ENCODE data around the gene ABCC4.

Gene ABCC4

GRCh38 chr13:94988654-94989053 lies 312.6 kb downstream of the ABCC4 start:
- no peak overlapping the region for H3K4me3 ChIP-seq (ENCODE audit: low read depth, low read length)
- no peak for DNase-seq (ENCODE audit: low read depth, low spot score)
- in situ Hi-C loops (cut with HindIII; ENCODE audit: low sequenced_read_pairs): no loop called here
- TF ChIP-seq CTCF (IDR thresholded peaks at IDR 0.05; ENCODE audit: low read depth, low read length): no peak

GRCh38 chr13:94987869-94988268 lies 313.4 kb downstream of the ABCC4 start:
- in situ Hi-C loops (cut with HindIII; ENCODE audit: low sequenced_read_pairs): no loop called here
- DNase-seq (ENCODE audit: low read depth, low spot score): no peak
- TF ChIP-seq CTCF (IDR thresholded peaks at IDR 0.05; ENCODE audit: low read depth, low read length): no peak
- no peak overlapping the region for H3K4me3 ChIP-seq (ENCODE audit: low read depth, low read length)

GRCh38 chr13:94987081-94987480 lies 314.2 kb downstream of the ABCC4 start:
- DNase-seq (ENCODE audit: low read depth, low spot score): no peak
- in situ Hi-C loops (cut with HindIII; ENCODE audit: low sequenced_read_pairs): no loop called here
- H3K4me3 ChIP-seq (ENCODE audit: low read depth, low read length): no peak overlapping the region
- no peak for TF ChIP-seq CTCF (IDR thresholded peaks at IDR 0.05; ENCODE audit: low read depth, low read length)

GRCh38 chr13:94984958-94985357 lies 316.3 kb downstream of the ABCC4 start:
- no peak for TF ChIP-seq CTCF (IDR thresholded peaks at IDR 0.05; ENCODE audit: low read depth, low read length)
- no peak for DNase-seq (ENCODE audit: low read depth, low spot score)
- in situ Hi-C loops (cut with HindIII; ENCODE audit: low sequenced_read_pairs): no loop called here
- H3K4me3 ChIP-seq (ENCODE audit: low read depth, low read length): no peak overlapping the region

GRCh38 chr13:94978516-94978915 lies 322.7 kb downstream of the ABCC4 start:
- no peak for TF ChIP-seq CTCF (IDR thresholded peaks at IDR 0.05; ENCODE audit: low read depth, low read length)
- in situ Hi-C loops (cut with HindIII; ENCODE audit: low sequenced_read_pairs): no loop called here
- DNase-seq (ENCODE audit: low read depth, low spot score): peak; percentile 16
- no peak overlapping the region for H3K4me3 ChIP-seq (ENCODE audit: low read depth, low read length)

GRCh38 chr13:94974015-94974951 lies 327.0 kb downstream of the ABCC4 start:
- no peak for TF ChIP-seq CTCF (IDR thresholded peaks at IDR 0.05; ENCODE audit: low read depth, low read length)
- in situ Hi-C loops (cut with HindIII; ENCODE audit: low sequenced_read_pairs): no loop called here
- H3K4me3 ChIP-seq (ENCODE audit: low read depth, low read length): no peak overlapping the region
- DNase-seq (ENCODE audit: low read depth, low spot score): no peak

Measured in astrocyte of the spinal cord (primary cell).